Muscle of back (tissue), 11 donors: Measurements from ENCODE around the gene CREBBP. TPM values are rescaled to one million over a fixed set of nuclear protein-coding genes. Genes with fewer than 3 reads are reported as not detected.

ENCODE experiments used
- DNase-seq, 3 donors: peaks; one replicate each; pipeline versions ENCODE4 v3.0.0 to v3.0.0-alpha.2; 2013
- polyA plus RNA-seq, 10 donors: library from polyadenylated mRNA; unstranded; fragments of 120-200 nt; gene quantifications; one replicate each; pipeline ENCODE4 v1.2.1, GENCODE V29; 2013; ENCODE audit not compliant: insufficient read length in 10 of 10

CREBBP gene
- polyA plus RNA-seq, 10 donors: 32.0 to 59.6 (median 47.9) TPM

DNA sequence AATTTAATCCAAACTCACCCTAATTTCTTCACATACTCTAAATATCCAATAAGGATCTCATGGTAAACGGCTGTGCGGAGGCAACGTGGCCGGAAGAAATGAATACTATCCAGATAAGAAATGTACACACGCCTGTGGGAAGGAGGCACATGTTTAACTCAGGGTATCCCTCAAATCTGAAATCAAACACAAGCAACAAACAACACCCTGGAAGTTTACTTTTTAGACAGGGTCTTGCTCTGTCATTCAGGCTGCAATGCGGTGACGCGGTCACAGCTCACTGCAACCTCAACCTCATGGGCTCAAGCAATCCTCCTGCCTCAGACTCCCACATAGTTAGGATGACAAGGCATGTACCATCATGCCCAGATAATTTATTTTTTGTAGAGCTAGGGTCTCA lies 142.0 kb downstream of the CREBBP start:
- no peak for DNase-seq

DNA sequence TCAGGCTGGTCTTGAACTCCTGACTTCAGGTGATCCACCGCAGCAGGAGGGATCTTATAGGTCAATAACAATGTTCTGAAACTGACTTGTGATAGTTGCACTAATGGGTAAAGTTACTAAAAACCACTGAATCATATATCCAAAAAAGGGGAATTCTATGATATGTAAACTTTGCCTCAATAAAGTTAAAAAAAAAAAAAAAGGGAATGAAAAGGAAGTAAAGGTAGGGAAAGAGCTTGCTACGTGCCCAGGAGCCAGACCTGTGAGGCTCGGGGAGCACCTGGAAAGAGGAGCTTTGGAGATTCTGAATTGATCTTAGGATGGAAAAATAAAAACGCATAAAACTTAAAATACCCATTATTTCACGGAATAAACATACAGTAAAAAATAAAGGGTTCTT lies 142.4 kb downstream of the CREBBP start:
- no peak for DNase-seq

GRCh38 chr16:3737181-3737580 lies 143.3 kb downstream of the CREBBP start:
- DNase-seq: no peak

GRCh38 chr16:3736116-3736515 lies 144.4 kb downstream of the CREBBP start:
- no peak for DNase-seq

DNA sequence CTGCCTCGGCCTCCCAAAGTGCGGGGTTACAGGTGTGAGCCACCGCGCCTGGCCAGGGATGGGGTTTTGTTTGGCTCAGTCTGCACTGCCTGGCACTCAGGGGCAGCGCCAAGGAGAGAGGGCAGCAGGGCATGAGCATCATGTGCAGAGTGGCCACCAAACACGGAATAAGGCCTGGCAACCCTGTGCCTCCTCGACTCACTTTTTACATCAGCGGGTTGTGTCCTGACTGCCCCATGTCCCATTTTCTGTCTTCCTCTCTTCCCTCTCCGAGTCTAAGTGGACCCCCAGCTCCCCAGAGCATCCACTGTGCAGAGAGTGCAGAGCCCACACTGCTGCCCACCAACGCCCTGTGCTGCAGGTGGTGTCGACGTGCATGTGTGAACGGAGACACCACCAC lies 145.0 kb downstream of the CREBBP start:
- no peak for DNase-seq

DNA sequence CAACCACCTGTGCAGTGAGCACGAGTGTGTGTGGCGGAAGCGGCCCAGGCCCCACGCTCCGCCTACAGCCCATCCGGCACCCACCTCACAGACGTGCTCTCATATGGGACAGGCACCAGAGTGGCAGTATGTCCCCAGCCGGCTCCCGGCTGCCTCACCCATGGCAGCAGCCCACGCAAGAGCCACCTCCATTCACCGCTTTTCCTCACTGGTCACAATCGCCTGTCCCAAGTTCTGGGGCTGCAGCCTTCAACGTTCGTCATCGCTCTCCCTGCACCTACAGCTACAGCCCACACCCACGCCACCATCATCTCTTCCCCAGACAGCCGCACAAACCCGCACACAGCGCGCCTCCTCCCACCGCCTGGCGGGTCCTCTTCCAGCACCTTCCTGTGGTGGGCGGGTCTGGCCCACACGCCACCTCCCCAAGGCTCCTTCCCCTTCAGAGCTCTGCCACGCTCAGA lies 145.7 kb downstream of the CREBBP start:
- DNase-seq: no peak

GRCh38 chr16:3734084-3734757 lies 146.3 kb downstream of the CREBBP start:
- DNase-seq: no peak

DNA sequence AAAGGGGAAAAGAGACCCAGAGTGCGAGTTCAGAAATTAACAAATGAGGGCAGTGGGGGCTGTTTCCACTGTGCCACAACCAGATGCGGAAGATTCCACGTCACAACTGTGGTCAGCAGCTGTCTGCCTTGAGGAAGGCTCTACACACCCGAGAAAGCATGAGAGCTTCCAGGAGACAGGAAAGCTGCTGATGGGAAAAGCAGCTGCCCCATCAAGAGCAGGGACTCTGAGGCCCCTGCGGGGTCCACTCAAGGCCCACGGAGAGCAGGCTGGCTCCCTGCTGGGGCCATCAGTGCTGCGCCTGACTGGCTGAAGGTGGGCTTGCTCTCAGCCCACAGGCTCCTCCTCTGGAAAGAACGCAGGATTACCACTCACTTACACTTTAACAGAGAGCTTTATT lies 148.3 kb downstream of the CREBBP start:
- DNase-seq: no peak

GRCh38 chr16:3731126-3731935 lies 149.2 kb downstream of the CREBBP start:
- no peak for DNase-seq

DNA sequence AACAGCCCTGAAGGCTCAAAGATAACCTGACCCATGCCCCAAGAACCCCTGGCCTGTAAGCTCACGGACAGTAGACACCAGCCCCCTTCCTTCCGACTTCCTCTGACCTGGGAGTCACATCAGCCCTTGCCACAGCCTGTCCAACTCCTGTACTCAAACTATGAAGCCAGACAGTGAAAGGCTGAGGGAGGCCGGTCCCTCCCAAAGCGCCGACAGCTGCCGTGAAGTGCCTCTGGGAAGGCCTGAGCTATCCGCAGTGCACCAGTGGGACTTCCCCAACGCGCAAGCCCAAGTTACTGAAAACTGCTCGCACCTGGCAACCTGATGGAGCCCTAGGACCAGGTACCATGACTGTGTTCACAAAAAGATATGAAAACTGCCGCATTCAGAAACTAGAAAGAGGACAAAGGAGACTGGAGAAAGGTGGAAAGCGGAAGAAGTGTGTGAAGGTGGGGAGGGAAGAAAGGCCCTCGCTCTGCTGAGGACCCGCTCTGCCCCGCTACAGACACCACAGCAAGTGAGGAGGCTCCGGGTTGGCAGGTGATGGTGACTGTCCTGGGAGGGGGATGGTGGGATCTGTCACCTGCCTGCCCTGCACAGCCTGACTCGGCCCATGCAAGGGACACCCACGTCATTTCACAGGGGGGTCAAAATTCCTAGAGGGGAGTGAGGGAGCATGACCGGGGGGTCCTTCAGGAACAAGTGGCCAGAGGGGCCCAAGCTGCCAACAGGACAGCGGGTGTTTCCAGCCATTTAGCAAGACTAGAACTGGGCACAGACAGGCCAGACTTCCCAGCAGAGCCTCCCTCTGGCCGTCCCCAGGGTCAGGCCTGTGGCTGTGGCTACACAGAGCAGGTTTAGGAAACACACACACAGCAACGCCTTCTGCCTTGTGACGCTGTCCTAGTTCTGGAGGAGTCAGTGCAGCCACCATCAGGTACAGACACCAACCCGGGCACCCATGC lies 150.1 kb downstream of the CREBBP start:
- DNase-seq: no peak

- DNase-seq: no peak
These were observed 151.1 kb downstream of the CREBBP start for GRCh38 chr16:3729161-3730112.

GRCh38 chr16:3728424-3729160 lies 151.9 kb downstream of the CREBBP start:
- no peak for DNase-seq

- DNase-seq: no peak
These were observed 152.6 kb downstream of the CREBBP start for GRCh38 chr16:3727806-3728381.

- no peak for DNase-seq
These were observed 154.4 kb downstream of the CREBBP start for GRCh38 chr16:3726021-3726687.

DNA sequence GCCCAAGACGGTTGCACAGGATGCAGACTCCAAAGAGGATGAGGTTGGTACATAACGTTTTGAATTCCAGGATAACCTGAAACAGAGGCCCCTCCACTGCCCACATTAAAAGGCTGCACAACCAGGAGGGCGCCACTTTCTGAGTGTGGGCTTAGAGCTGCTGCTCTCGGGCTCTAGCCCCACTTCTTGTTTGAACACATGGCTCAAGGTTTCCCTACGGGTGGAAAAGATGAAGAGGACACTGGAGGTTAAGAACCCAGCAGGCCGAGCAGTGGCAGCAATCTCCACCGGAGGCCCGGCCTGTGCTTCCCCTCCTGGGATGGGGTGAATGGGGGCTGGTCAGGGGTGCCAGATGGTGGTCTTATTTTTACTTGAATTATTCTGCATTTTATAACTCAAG lies 155.2 kb downstream of the CREBBP start:
- no peak for DNase-seq

- DNase-seq: no peak
These were observed 158.0 kb downstream of the CREBBP start for GRCh38 chr16:3722508-3722907.

DNA sequence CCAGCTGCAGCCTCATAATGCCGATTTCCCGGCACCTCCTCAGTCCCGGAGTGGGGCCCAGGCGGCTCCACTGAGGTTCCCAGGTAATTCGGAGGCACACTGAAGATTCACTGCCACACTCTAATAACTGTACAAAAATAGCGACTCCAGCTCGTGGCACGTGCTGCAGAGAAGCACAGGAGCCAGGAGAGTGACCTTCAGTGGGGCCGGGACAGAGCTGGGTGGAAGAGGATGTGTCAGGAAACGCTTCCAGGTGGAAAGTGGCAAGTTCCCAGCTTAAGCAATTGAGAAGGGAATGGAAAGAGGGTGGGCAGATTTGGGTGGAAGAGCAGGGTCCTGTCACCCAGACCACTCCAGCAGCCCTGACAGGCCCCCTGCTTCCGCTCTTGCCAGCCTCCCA lies 160.1 kb downstream of the CREBBP start:
- no peak for DNase-seq

GRCh38 chr16:3718628-3719027 lies 161.9 kb downstream of the CREBBP start:
- no peak for DNase-seq

GRCh38 chr16:3718019-3718391 lies 162.5 kb downstream of the CREBBP start:
- DNase-seq: no peak
